ENCODE results near the gene SLC23A2.

Gene SLC23A2

GRCh38 chr20:4871486-4871885, 129.8 kb downstream of the SLC23A2 start:
- no peak for DNase-seq (ENCODE audit: low read depth)
- H3K4me3 ChIP-seq (ENCODE audit: low read depth, low read length), result no peak overlapping the region
- TF ChIP-seq CTCF (IDR thresholded peaks at IDR 0.05; ENCODE audit: low read depth, low read length) (no peak), MYC (IDR thresholded peaks at IDR 0.05; ENCODE audit: low read depth, low read length) (no peak), POLR2A (IDR thresholded peaks at IDR 0.05; ENCODE audit: extremely low read depth, insufficient read length) (no peak), MAX (IDR thresholded peaks at IDR 0.05; ENCODE audit: low read depth, low read length) (no peak)

GRCh38 chr20:4870906-4871305, 130.4 kb downstream of the SLC23A2 start:
- no peak overlapping the region for H3K4me3 ChIP-seq (ENCODE audit: low read depth, low read length)
- no peak for DNase-seq (ENCODE audit: low read depth)
- TF ChIP-seq POLR2A (IDR thresholded peaks at IDR 0.05; ENCODE audit: extremely low read depth, insufficient read length) (no peak), MAX (IDR thresholded peaks at IDR 0.05; ENCODE audit: low read depth, low read length) (no peak), CTCF (IDR thresholded peaks at IDR 0.05; ENCODE audit: low read depth, low read length) (no peak), MYC (IDR thresholded peaks at IDR 0.05; ENCODE audit: low read depth, low read length) (no peak)

- TF ChIP-seq MAX (IDR thresholded peaks at IDR 0.05; ENCODE audit: low read depth, low read length), result no peak
- TF ChIP-seq MYC (IDR thresholded peaks at IDR 0.05; ENCODE audit: low read depth, low read length), result no peak
- no peak for TF ChIP-seq POLR2A (IDR thresholded peaks at IDR 0.05; ENCODE audit: extremely low read depth, insufficient read length)
- TF ChIP-seq CTCF (IDR thresholded peaks at IDR 0.05; ENCODE audit: low read depth, low read length), result no peak
- no peak overlapping the region for H3K4me3 ChIP-seq (ENCODE audit: low read depth, low read length)
- no peak for DNase-seq (ENCODE audit: low read depth)
Observed at GRCh38 chr20:4869290-4870193, 131.8 kb downstream of the SLC23A2 start.

- DNase-seq (ENCODE audit: low read depth), result no peak
- TF ChIP-seq MYC (IDR thresholded peaks at IDR 0.05; ENCODE audit: low read depth, low read length) (no peak), MAX (IDR thresholded peaks at IDR 0.05; ENCODE audit: low read depth, low read length) (no peak), CTCF (IDR thresholded peaks at IDR 0.05; ENCODE audit: low read depth, low read length) (no peak), POLR2A (IDR thresholded peaks at IDR 0.05; ENCODE audit: extremely low read depth, insufficient read length) (no peak)
Observed at GRCh38 chr20:4867051-4867450, 134.3 kb downstream of the SLC23A2 start.

GRCh38 chr20:4866429-4866828, 134.9 kb downstream of the SLC23A2 start:
- H3K4me3 ChIP-seq (ENCODE audit: low read depth, low read length), result no peak overlapping the region
- DNase-seq (ENCODE audit: low read depth), result no peak
- TF ChIP-seq MAX (IDR thresholded peaks at IDR 0.05; ENCODE audit: low read depth, low read length) (no peak), MYC (IDR thresholded peaks at IDR 0.05; ENCODE audit: low read depth, low read length) (no peak), CTCF (IDR thresholded peaks at IDR 0.05; ENCODE audit: low read depth, low read length) (no peak), POLR2A (IDR thresholded peaks at IDR 0.05; ENCODE audit: extremely low read depth, insufficient read length) (no peak)

More at GRCh38 chr20:4867051-4867450, 134.3 kb downstream of the SLC23A2 start:
- H3K4me3 ChIP-seq (ENCODE audit: low read depth, low read length), result no peak overlapping the region

All from NB4 (cell line).